Natural killer cell (primary cell): ENCODE data around the gene NCKAP1. TPM values are rescaled to one million over a fixed set of nuclear protein-coding genes. Genes with fewer than 3 reads are reported as not detected.

Experiments used
- ATAC-seq, 3 donors: fragments of 150-1000 bp in 2 of 3; fragments of 200-7000 bp in 1 of 3; cut with Tn5 transposase; 1 replicate in 1 of 3; 2 replicates in 2 of 3; pipeline ENCODE4 v1.10.0; 2021; ENCODE audit warnings: mild to moderate bottlenecking in 2 of 3, moderate library complexity in 2 of 3
- DNase-seq, 2 donors: peaks; one replicate each; pipeline versions ENCODE4 v3.0.0 to v3.0.0-alpha.2; 2013 to 2021; ENCODE audit warnings: mixed read lengths in 1 of 2
- H3K27ac ChIP-seq: one replicate; pipeline ENCODE4 v1.5.1; 2013; ENCODE audit warnings: mild to moderate bottlenecking, low read length
- H3K27me3 ChIP-seq: one replicate; pipeline ENCODE4 v1.6.1; 2013; ENCODE audit warnings: low read length; ENCODE audit not compliant: control insufficient read depth, insufficient read depth
- H3K36me3 ChIP-seq: one replicate; pipeline ENCODE4 v1.6.1; 2013; ENCODE audit warnings: low read length; ENCODE audit not compliant: control insufficient read depth, insufficient read depth
- H3K4me1 ChIP-seq: one replicate; pipeline ENCODE4 v1.6.1; 2013; ENCODE audit warnings: low read length; ENCODE audit not compliant: control insufficient read depth, insufficient read depth
- H3K4me3 ChIP-seq: one replicate; pipeline ENCODE4 v1.5.1; 2013; ENCODE audit warnings: low read length
- H3K9me3 ChIP-seq: one replicate; pipeline ENCODE4 v1.6.1; 2013; ENCODE audit warnings: low read length; ENCODE audit not compliant: control insufficient read depth, insufficient read depth
- H3K27ac Mint-ChIP-seq, 2 donors: one replicate each; pipeline ENCODE4 v1.8.0; 2022; ENCODE audit warnings: mild to moderate bottlenecking in 2 of 2, mixed read lengths in 2 of 2, moderate library complexity in 1 of 2
- H3K27me3 Mint-ChIP-seq, 2 donors: one replicate each; pipeline ENCODE4 v1.8.0; 2022; ENCODE audit warnings: low read depth in 2 of 2, mixed read lengths in 2 of 2
- H3K36me3 Mint-ChIP-seq: one replicate; pipeline ENCODE4 v1.8.0; 2022; ENCODE audit warnings: mixed read lengths
- H3K4me1 Mint-ChIP-seq, 2 donors: one replicate each; pipeline ENCODE4 v1.8.0; 2022; ENCODE audit warnings: mixed read lengths in 2 of 2
- H3K4me3 Mint-ChIP-seq: one replicate; pipeline ENCODE4 v1.8.0; 2022; ENCODE audit warnings: mild to moderate bottlenecking, moderate library complexity, mixed read lengths
- H3K9me3 Mint-ChIP-seq, 2 donors: one replicate each; pipeline ENCODE4 v1.8.0; 2022; ENCODE audit warnings: mixed read lengths in 2 of 2
- WGBS: methylation state at CpG from one replicate; pipeline ENCODE4 v1.1.7; 2013; ENCODE audit warnings: missing lambda C conversion rate; ENCODE audit not compliant: insufficient coverage; 5-methylcytosine and 5-hydroxymethylcytosine counted together
- intact Hi-C: fragments of 100-400 bp; cut with micrococcal nuclease; formaldehyde crosslinking; loops from one replicate; pipeline ENCODE4 v1.14.2; 2022
- total RNA-seq, 4 donors: library from RNA; stranded (reverse); fragments of 120-200 nt in 1 of 4; gene quantifications; one replicate each; pipeline versions ENCODE4 v1.2.3 to v1.2.4, GENCODE V29; 2013 to 2022
- TF ChIP-seq, protein P1 (sequence below): fragments of 200-600 bp; IDR thresholded peaks from one replicate; pipeline ENCODE4 v1.8.0; 2022; ENCODE audit warnings: antibody characterized with exemption

The NCKAP1 gene
- total RNA-seq, 3 donors from 2014 or later (not counting 1 experiment from before 2014, with no cell fraction given): 8.4 to 12.3 (median 10.4) TPM

DNA sequence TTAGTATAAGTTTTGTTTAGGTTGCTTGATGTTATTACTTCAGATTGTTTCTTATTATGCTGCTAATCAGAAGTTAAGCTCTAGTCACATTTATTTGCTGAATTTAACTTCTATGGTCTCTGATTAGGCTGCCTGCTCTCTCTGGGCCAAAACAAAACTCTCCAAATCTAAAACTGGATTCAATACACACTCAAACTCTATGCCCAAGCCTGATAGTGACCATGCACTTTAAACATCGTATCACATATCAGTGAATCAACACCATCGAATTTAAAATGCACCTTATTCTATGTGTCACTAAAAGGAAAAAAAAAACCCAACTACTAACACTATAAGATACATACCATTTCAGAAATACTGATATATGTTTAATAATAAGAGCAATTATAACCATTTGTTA is 94.9 kb downstream of the NCKAP1 start:
- Histone ChIP-seq H3K4me1 (no peaks in the 10 kb centered on the region), H3K4me3 (no peak overlapping the region), H3K9me3 (no peaks in the 10 kb centered on the region), H3K27ac (no peak overlapping the region), H3K36me3 (no peaks in the 10 kb centered on the region), H3K27me3 (no peaks in the 10 kb centered on the region)
- H3K4me3 Mint-ChIP-seq: no peak overlapping the region
- WGBS: 50% methylated on average over 2 of the region's 2 CpGs
- H3K4me1 Mint-ChIP-seq: no peaks in the 10 kb centered on the region
- intact Hi-C loops: no loop called here
- no peak overlapping the region for H3K27ac Mint-ChIP-seq
- ATAC-seq (no peak), DNase-seq (no peak)
- TF ChIP-seq, protein P1, sequence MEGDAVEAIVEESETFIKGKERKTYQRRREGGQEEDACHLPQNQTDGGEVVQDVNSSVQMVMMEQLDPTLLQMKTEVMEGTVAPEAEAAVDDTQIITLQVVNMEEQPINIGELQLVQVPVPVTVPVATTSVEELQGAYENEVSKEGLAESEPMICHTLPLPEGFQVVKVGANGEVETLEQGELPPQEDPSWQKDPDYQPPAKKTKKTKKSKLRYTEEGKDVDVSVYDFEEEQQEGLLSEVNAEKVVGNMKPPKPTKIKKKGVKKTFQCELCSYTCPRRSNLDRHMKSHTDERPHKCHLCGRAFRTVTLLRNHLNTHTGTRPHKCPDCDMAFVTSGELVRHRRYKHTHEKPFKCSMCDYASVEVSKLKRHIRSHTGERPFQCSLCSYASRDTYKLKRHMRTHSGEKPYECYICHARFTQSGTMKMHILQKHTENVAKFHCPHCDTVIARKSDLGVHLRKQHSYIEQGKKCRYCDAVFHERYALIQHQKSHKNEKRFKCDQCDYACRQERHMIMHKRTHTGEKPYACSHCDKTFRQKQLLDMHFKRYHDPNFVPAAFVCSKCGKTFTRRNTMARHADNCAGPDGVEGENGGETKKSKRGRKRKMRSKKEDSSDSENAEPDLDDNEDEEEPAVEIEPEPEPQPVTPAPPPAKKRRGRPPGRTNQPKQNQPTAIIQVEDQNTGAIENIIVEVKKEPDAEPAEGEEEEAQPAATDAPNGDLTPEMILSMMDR: no peak
- H3K36me3 Mint-ChIP-seq: no peaks in the 10 kb centered on the region
- H3K9me3 Mint-ChIP-seq: no peaks in the 10 kb centered on the region
- H3K27me3 Mint-ChIP-seq: no peaks in the 10 kb centered on the region

DNA sequence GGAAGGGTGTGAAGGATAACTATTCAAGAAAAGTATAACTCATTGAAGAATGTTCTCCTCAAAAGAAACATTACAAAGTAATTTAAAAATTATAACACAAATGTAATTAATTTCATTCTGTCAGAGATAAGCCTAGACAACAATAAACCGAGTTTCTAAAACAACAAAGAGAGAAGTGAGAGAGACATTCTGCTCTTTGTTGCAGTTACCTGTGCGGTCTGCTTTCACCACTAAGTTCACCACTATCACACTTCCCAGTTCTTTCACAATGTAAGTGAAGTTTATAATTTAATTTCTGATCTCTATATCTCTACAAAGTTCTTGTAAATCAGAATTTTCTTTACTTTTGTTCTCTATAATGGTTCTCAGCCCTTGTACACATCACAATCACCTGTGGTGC is 95.5 kb downstream of the NCKAP1 start:
- Mint-ChIP-seq H3K4me3 (no peak overlapping the region), H3K4me1 (no peaks in the 10 kb centered on the region), H3K27ac (no peak overlapping the region), H3K9me3 (no peaks in the 10 kb centered on the region), H3K27me3 (no peaks in the 10 kb centered on the region), H3K36me3 (no peaks in the 10 kb centered on the region)
- no peaks in the 10 kb centered on the region for H3K36me3 ChIP-seq
- no peak overlapping the region for H3K4me3 ChIP-seq
- DNase-seq: no peak
- H3K27me3 ChIP-seq: no peaks in the 10 kb centered on the region
- no peak overlapping the region for H3K27ac ChIP-seq
- H3K4me1 ChIP-seq: no peaks in the 10 kb centered on the region
- 83% methylated on average over 1 of the region's 2 CpGs for WGBS
- ATAC-seq: no peak
- H3K9me3 ChIP-seq: no peaks in the 10 kb centered on the region
- TF ChIP-seq, protein P1: no peak
- intact Hi-C loops: no loop called here

DNA sequence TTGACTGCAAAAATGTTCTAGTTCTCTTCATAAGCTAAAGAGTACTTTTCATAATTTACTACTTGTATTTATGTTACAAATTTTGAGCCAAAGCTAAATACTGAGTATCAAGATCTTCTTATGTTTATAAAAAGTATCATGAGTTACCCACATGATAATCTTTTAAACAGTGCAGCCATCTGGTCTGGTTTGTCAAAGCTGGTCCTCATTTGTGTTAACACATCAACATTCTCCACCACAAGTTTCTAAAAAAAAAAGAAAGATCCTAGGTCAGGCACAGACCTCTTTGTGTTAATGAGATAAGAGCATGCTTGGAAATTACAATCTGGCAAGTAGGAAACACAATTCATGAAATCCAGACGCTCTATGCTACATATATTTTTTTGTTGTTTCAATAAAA is 96.3 kb downstream of the NCKAP1 start:
- intact Hi-C loops: no loop called here
- WGBS: no CpG with 5 or more reads among the region's 1 CpG

More for the DNA sequence above, 96.3 kb downstream of the NCKAP1 start:
- Histone ChIP-seq H3K9me3 (no peaks in the 10 kb centered on the region), H3K27ac (no peak overlapping the region), H3K4me1 (no peaks in the 10 kb centered on the region), H3K36me3 (no peaks in the 10 kb centered on the region), H3K27me3 (no peaks in the 10 kb centered on the region), H3K4me3 (no peak overlapping the region)
- no peaks in the 10 kb centered on the region for H3K27me3 Mint-ChIP-seq
- H3K4me1 Mint-ChIP-seq: no peaks in the 10 kb centered on the region
- no peaks in the 10 kb centered on the region for H3K36me3 Mint-ChIP-seq
- DNase-seq: no peak
- no peak for ATAC-seq
- no peaks in the 10 kb centered on the region for H3K9me3 Mint-ChIP-seq
- no peak overlapping the region for H3K4me3 Mint-ChIP-seq
- TF ChIP-seq, protein P1: no peak
- H3K27ac Mint-ChIP-seq: no peak overlapping the region
